HG03159 (cell line): ENCODE data around the gene ADD1.
A peak's percentile ranks its signal among the peaks of the same experiment; 100 is the strongest.

Source experiments
- ATAC-seq: cut with Tn5 transposase; IDR thresholded peaks from one replicate; pipeline ENCODE4 v1.9.1; 2021; ENCODE audit warnings: mild to moderate bottlenecking, moderate library complexity; ENCODE audit not compliant: unreplicated experiment

The ADD1 gene

GRCh38 chr4:2833671-2834000 lies 10.0 kb upstream of the ADD1 start:
- no peak for ATAC-seq

- ATAC-seq, result no peak
Observed at GRCh38 chr4:2834001-2834921, 9.4 kb upstream of the ADD1 start.

- no peak for ATAC-seq
Observed at GRCh38 chr4:2835978-2836377, 7.7 kb upstream of the ADD1 start.

- ATAC-seq, result no peak
Observed at GRCh38 chr4:2836391-2836859, 7.2 kb upstream of the ADD1 start.

GRCh38 chr4:2837110-2837903 lies 6.3 kb upstream of the ADD1 start:
- ATAC-seq, result no peak

- ATAC-seq, result no peak
Observed at GRCh38 chr4:2837904-2838496, 5.6 kb upstream of the ADD1 start.

GRCh38 chr4:2839060-2839459 lies 4.6 kb upstream of the ADD1 start:
- no peak for ATAC-seq

GRCh38 chr4:2842687-2843262 lies 869 bp upstream of the ADD1 start:
- no peak for ATAC-seq

GRCh38 chr4:2843941-2844584 lies 419 bp downstream of the ADD1 start:
- peak; percentile 12 for ATAC-seq

GRCh38 chr4:2846172-2846571 lies 2.5 kb downstream of the ADD1 start:
- no peak for ATAC-seq

GRCh38 chr4:2847302-2847871 lies 3.7 kb downstream of the ADD1 start:
- no peak for ATAC-seq

- ATAC-seq, result no peak
Observed at GRCh38 chr4:2848449-2848848, 4.8 kb downstream of the ADD1 start.

GRCh38 chr4:2849267-2850152 lies 5.9 kb downstream of the ADD1 start:
- ATAC-seq, result no peak

- ATAC-seq, result no peak
Observed at GRCh38 chr4:2850966-2851798, 7.5 kb downstream of the ADD1 start.

GRCh38 chr4:2852481-2852921 lies 8.9 kb downstream of the ADD1 start:
- ATAC-seq, result peak; percentile 56

- ATAC-seq, result no peak
Observed at GRCh38 chr4:2855584-2855983, 11.9 kb downstream of the ADD1 start.

- ATAC-seq, result no peak
Observed at GRCh38 chr4:2856266-2856665, 12.6 kb downstream of the ADD1 start.

- ATAC-seq, result no peak
Observed at GRCh38 chr4:2857349-2857927, 13.8 kb downstream of the ADD1 start.
